ENCODE data around the gene SLC2A9.

Gene SLC2A9

DNA sequence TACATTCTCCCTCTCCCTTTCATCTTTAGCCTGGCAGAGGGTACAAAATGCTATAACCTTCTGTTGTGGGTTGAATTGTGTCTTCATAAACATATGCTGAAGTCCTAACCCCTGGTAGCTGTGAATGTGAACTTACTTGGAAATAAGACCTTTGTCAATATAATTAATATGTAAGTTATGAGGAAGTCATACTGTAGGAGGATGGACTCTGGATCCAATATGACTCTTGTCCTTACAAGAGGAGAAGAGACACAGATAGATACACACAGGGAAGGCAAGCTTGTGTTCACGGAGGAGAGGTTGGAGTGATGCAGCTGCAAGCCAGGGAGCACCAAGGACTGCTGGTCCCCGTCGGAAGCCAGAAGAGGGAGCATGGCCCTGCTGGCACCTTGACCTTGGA lies 94.7 kb downstream of the SLC2A9 start:
- Histone ChIP-seq H3K36me3 (ENCODE audit: insufficient read depth, low read length) (no peaks in the 10 kb centered on the region), H3K4me3 (ENCODE audit: low read depth, low read length) (no peak overlapping the region), H3K27me3 (ENCODE audit: insufficient read depth, low read length) (no peaks in the 10 kb centered on the region), H2AFZ (ENCODE audit: low read length, unreplicated experiment) (no peak overlapping the region), H3K27ac (ENCODE audit: low read depth, low read length) (no peak overlapping the region), H3K4me1 (ENCODE audit: control insufficient read depth, insufficient read depth, low read length, unreplicated experiment) (no peaks in the 10 kb centered on the region), H3K79me2 (ENCODE audit: control insufficient read depth, insufficient read depth, low read length, unreplicated experiment) (no peaks in the 10 kb centered on the region)

DNA sequence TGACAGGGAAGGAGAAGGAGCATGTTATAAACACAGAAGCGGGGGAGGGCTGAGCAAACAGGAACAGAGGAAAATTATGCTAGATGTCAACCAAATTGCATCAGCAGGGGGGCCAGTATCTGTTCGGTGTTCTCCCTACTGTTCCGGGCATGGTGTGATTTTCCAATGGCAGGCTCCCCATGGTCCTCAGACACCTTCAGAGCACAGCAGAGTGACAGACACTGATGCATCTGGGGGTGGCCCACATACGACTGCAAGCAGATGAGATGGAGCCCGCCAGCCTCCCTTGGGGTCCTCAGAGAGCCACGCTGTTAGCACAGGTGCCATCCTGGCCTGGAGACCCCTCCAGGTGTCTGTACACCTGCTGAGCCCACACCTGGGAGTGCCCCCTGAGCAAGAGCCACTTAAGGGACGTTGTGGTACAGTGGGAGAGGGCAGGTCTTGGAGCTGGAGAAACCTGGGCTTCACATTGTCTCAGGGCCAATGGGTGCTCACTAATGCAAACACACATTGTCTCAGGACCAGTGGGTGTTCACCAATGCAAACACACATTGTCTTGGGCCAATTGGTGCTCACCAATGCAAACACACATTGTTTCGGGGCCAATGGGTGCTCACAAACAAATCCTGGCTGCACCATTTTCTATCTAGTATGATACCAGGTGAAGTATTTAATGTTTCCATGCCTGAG lies 95.4 kb downstream of the SLC2A9 start:
- no peaks in the 10 kb centered on the region for H3K4me1 ChIP-seq (ENCODE audit: control insufficient read depth, insufficient read depth, low read length, unreplicated experiment)
- no peak overlapping the region for H3K4me3 ChIP-seq (ENCODE audit: low read depth, low read length)
- H3K27me3 ChIP-seq (ENCODE audit: insufficient read depth, low read length): no peaks in the 10 kb centered on the region
- no peaks in the 10 kb centered on the region for H3K79me2 ChIP-seq (ENCODE audit: control insufficient read depth, insufficient read depth, low read length, unreplicated experiment)
- H3K36me3 ChIP-seq (ENCODE audit: insufficient read depth, low read length): no peaks in the 10 kb centered on the region
- H3K27ac ChIP-seq (ENCODE audit: low read depth, low read length): no peak overlapping the region
- H2AFZ ChIP-seq (ENCODE audit: low read length, unreplicated experiment): no peak overlapping the region

DNA sequence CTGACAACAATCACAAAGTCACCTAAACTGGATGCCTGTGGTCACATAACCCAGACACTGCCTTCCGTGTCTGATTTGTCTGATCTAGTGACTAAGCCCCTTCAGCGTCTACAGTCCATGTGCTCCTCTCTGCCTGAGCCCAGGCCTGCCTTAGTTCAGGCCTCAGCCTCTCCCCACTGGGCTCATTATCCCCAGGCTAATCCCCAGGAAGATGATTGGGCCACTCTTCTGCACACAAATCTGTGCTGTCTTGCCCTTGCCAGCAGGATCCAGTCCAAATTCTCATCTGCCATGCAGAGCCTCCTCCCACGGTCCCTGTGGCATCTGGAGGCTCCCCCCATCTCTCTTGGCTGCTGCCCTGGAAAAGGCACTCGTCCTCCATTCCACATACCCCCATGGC lies 96.5 kb downstream of the SLC2A9 start:
- Histone ChIP-seq H3K79me2 (ENCODE audit: control insufficient read depth, insufficient read depth, low read length, unreplicated experiment) (no peaks in the 10 kb centered on the region), H3K36me3 (ENCODE audit: insufficient read depth, low read length) (no peaks in the 10 kb centered on the region), H3K4me3 (ENCODE audit: low read depth, low read length) (no peak overlapping the region), H2AFZ (ENCODE audit: low read length, unreplicated experiment) (no peak overlapping the region), H3K4me1 (ENCODE audit: control insufficient read depth, insufficient read depth, low read length, unreplicated experiment) (no peaks in the 10 kb centered on the region), H3K27ac (ENCODE audit: low read depth, low read length) (no peak overlapping the region), H3K27me3 (ENCODE audit: insufficient read depth, low read length) (no peaks in the 10 kb centered on the region)

GRCh38 chr4:9923195-9923812 lies 98.0 kb downstream of the SLC2A9 start:
- Histone ChIP-seq H3K27ac (ENCODE audit: low read depth, low read length) (no peak overlapping the region), H3K4me3 (ENCODE audit: low read depth, low read length) (no peak overlapping the region), H3K79me2 (ENCODE audit: control insufficient read depth, insufficient read depth, low read length, unreplicated experiment) (no peaks in the 10 kb centered on the region), H3K36me3 (ENCODE audit: insufficient read depth, low read length) (no peaks in the 10 kb centered on the region), H3K27me3 (ENCODE audit: insufficient read depth, low read length) (no peaks in the 10 kb centered on the region), H2AFZ (ENCODE audit: low read length, unreplicated experiment) (no peak overlapping the region), H3K4me1 (ENCODE audit: control insufficient read depth, insufficient read depth, low read length, unreplicated experiment) (no peaks in the 10 kb centered on the region)

DNA sequence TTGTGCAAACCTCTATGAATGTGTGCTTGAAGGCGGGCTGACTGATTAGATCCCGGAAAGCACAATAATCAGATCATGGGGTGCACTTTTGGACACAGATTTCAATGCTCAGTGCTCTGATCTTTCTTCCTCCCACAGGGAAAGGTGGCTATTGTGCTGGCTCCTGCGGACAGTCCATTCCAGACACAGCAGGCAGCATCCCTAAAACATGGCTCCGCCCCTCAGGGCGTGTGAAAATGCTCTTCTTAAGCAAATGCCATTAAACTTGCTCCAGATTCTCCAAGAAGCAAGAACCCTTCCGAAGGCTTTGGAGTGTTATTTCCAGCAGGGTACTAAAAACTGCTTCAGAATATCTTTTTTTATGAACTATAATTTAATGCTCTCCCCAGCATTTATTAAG lies 100.0 kb downstream of the SLC2A9 start:
- Histone ChIP-seq H3K79me2 (ENCODE audit: control insufficient read depth, insufficient read depth, low read length, unreplicated experiment) (no peaks in the 10 kb centered on the region), H3K4me3 (ENCODE audit: low read depth, low read length) (no peak overlapping the region), H2AFZ (ENCODE audit: low read length, unreplicated experiment) (no peak overlapping the region), H3K27me3 (ENCODE audit: insufficient read depth, low read length) (no peaks in the 10 kb centered on the region), H3K4me1 (ENCODE audit: control insufficient read depth, insufficient read depth, low read length, unreplicated experiment) (no peaks in the 10 kb centered on the region), H3K27ac (ENCODE audit: low read depth, low read length) (no peak overlapping the region), H3K36me3 (ENCODE audit: insufficient read depth, low read length) (no peaks in the 10 kb centered on the region)

DNA sequence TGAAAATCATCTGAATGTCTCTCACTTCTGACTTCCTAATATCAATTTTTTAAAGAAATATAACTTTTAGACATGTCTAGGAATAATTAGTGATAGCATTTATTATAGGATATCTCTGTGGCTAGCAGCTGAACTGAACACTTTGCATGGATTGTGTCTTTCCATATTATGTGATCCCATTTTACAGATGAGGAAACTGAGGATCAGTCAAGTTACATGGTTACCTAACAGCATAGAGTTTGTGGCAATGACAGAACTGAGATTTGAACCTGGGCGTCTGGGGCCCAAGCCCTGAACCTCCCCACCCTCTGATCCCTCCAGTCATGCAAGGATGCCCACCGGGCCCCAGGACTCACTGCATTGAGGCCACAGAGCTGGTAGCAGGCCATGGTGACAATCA lies 101.3 kb downstream of the SLC2A9 start:
- Histone ChIP-seq H3K27ac (ENCODE audit: low read depth, low read length) (no peak overlapping the region), H3K36me3 (ENCODE audit: insufficient read depth, low read length) (no peaks in the 10 kb centered on the region), H2AFZ (ENCODE audit: low read length, unreplicated experiment) (no peak overlapping the region), H3K79me2 (ENCODE audit: control insufficient read depth, insufficient read depth, low read length, unreplicated experiment) (no peaks in the 10 kb centered on the region), H3K27me3 (ENCODE audit: insufficient read depth, low read length) (no peaks in the 10 kb centered on the region), H3K4me1 (ENCODE audit: control insufficient read depth, insufficient read depth, low read length, unreplicated experiment) (no peaks in the 10 kb centered on the region), H3K4me3 (ENCODE audit: low read depth, low read length) (no peak overlapping the region)

DNA sequence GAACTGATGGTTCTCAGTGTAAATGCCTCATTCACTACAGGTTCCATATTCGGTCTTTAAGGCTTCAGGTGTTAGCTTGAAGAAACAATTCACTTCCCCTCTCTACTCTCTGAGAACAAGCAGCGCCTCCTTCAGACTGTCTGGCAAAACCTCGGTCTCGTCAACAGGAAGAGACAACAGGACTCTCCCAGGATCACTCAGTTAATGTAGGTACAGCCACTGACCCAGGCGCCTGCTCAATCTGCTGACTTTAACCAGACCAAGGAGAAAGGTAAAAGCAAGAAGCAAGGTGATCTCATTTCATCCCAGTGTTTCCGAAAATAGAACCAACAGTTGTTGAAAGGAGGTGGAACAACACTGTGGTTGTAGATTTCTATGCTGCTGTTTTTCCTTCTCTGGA lies 102.2 kb downstream of the SLC2A9 start:
- H3K36me3 ChIP-seq (ENCODE audit: insufficient read depth, low read length): no peaks in the 10 kb centered on the region
- H3K4me3 ChIP-seq (ENCODE audit: low read depth, low read length): no peak overlapping the region
- no peaks in the 10 kb centered on the region for H3K79me2 ChIP-seq (ENCODE audit: control insufficient read depth, insufficient read depth, low read length, unreplicated experiment)
- no peaks in the 10 kb centered on the region for H3K4me1 ChIP-seq (ENCODE audit: control insufficient read depth, insufficient read depth, low read length, unreplicated experiment)
- no peak overlapping the region for H2AFZ ChIP-seq (ENCODE audit: low read length, unreplicated experiment)
- H3K27me3 ChIP-seq (ENCODE audit: insufficient read depth, low read length): no peaks in the 10 kb centered on the region
- H3K27ac ChIP-seq (ENCODE audit: low read depth, low read length): no peak overlapping the region

- no peaks in the 10 kb centered on the region for H3K36me3 ChIP-seq (ENCODE audit: insufficient read depth, low read length)
- no peak overlapping the region for H3K27ac ChIP-seq (ENCODE audit: low read depth, low read length)
- H2AFZ ChIP-seq (ENCODE audit: low read length, unreplicated experiment): no peak overlapping the region
- no peaks in the 10 kb centered on the region for H3K79me2 ChIP-seq (ENCODE audit: control insufficient read depth, insufficient read depth, low read length, unreplicated experiment)
- no peak overlapping the region for H3K4me3 ChIP-seq (ENCODE audit: low read depth, low read length)
- H3K4me1 ChIP-seq (ENCODE audit: control insufficient read depth, insufficient read depth, low read length, unreplicated experiment): no peaks in the 10 kb centered on the region
- no peaks in the 10 kb centered on the region for H3K27me3 ChIP-seq (ENCODE audit: insufficient read depth, low read length)
Measured at GRCh38 chr4:9918484-9918883, 102.8 kb downstream of the SLC2A9 start.

- H3K4me1 ChIP-seq (ENCODE audit: control insufficient read depth, insufficient read depth, low read length, unreplicated experiment): no peaks in the 10 kb centered on the region
- no peak overlapping the region for H3K27ac ChIP-seq (ENCODE audit: low read depth, low read length)
- H3K4me3 ChIP-seq (ENCODE audit: low read depth, low read length): no peak overlapping the region
- H3K36me3 ChIP-seq (ENCODE audit: insufficient read depth, low read length): no peaks in the 10 kb centered on the region
- H3K79me2 ChIP-seq (ENCODE audit: control insufficient read depth, insufficient read depth, low read length, unreplicated experiment): no peaks in the 10 kb centered on the region
- H3K27me3 ChIP-seq (ENCODE audit: insufficient read depth, low read length): no peaks in the 10 kb centered on the region
- no peak overlapping the region for H2AFZ ChIP-seq (ENCODE audit: low read length, unreplicated experiment)
Measured at GRCh38 chr4:9916937-9917336, 104.4 kb downstream of the SLC2A9 start.

GRCh38 chr4:9916346-9916745 lies 105.0 kb downstream of the SLC2A9 start:
- Histone ChIP-seq H3K79me2 (ENCODE audit: control insufficient read depth, insufficient read depth, low read length, unreplicated experiment) (no peaks in the 10 kb centered on the region), H2AFZ (ENCODE audit: low read length, unreplicated experiment) (no peak overlapping the region), H3K36me3 (ENCODE audit: insufficient read depth, low read length) (no peaks in the 10 kb centered on the region), H3K4me3 (ENCODE audit: low read depth, low read length) (no peak overlapping the region), H3K4me1 (ENCODE audit: control insufficient read depth, insufficient read depth, low read length, unreplicated experiment) (no peaks in the 10 kb centered on the region), H3K27me3 (ENCODE audit: insufficient read depth, low read length) (no peaks in the 10 kb centered on the region), H3K27ac (ENCODE audit: low read depth, low read length) (no peak overlapping the region)

GRCh38 chr4:9913846-9914245 lies 107.5 kb downstream of the SLC2A9 start:
- H3K4me1 ChIP-seq (ENCODE audit: control insufficient read depth, insufficient read depth, low read length, unreplicated experiment): no peaks in the 10 kb centered on the region
- H3K27ac ChIP-seq (ENCODE audit: low read depth, low read length): no peak overlapping the region
- no peak overlapping the region for H3K4me3 ChIP-seq (ENCODE audit: low read depth, low read length)
- no peak overlapping the region for H2AFZ ChIP-seq (ENCODE audit: low read length, unreplicated experiment)
- H3K79me2 ChIP-seq (ENCODE audit: control insufficient read depth, insufficient read depth, low read length, unreplicated experiment): no peaks in the 10 kb centered on the region
- no peaks in the 10 kb centered on the region for H3K36me3 ChIP-seq (ENCODE audit: insufficient read depth, low read length)
- no peaks in the 10 kb centered on the region for H3K27me3 ChIP-seq (ENCODE audit: insufficient read depth, low read length)

All from ACC112 (cell line).